ENCODE results near the gene NUDT7.
A peak's percentile ranks its signal among the peaks of the same experiment; 100 is the strongest.

NUDT7 gene

GRCh38 chr16:77777745-77778144 is 55.4 kb downstream of the NUDT7 start:
- Mint-ChIP-seq H3K4me1 (no peaks in the 10 kb centered on the region), H3K27me3 (peaks cover 0 to 4% of the 10 kb centered on the region in 2 donors), H3K36me3 (no peaks in the 10 kb centered on the region), H3K9me3 (no peaks in the 10 kb centered on the region), H3K4me3 (no peak overlapping the region), H3K27ac (no peak overlapping the region)
- DNase-seq: no peak
- ATAC-seq (replicated peaks): no peak

- ATAC-seq (replicated peaks) (no peak), DNase-seq (no peak)
- Mint-ChIP-seq H3K4me1 (no peaks in the 10 kb centered on the region), H3K27ac (no peak overlapping the region), H3K9me3 (no peaks in the 10 kb centered on the region), H3K36me3 (no peaks in the 10 kb centered on the region), H3K27me3 (peaks cover 0 to 4% of the 10 kb centered on the region in 2 donors), H3K4me3 (no peak overlapping the region)
Measured at GRCh38 chr16:77780378-77780837, 58.1 kb downstream of the NUDT7 start.

- no peak for DNase-seq
- ATAC-seq (replicated peaks): no peak
- no peaks in the 10 kb centered on the region for H3K4me1 Mint-ChIP-seq
- peaks cover under 1 to 3% of the 10 kb centered on the region in 2 donors for H3K27me3 Mint-ChIP-seq
- H3K9me3 Mint-ChIP-seq: no peaks in the 10 kb centered on the region
- no peaks in the 10 kb centered on the region for H3K36me3 Mint-ChIP-seq
- H3K27ac Mint-ChIP-seq: no peak overlapping the region
- no peak overlapping the region for H3K4me3 Mint-ChIP-seq
Measured at GRCh38 chr16:77781091-77781490, 58.8 kb downstream of the NUDT7 start.

GRCh38 chr16:77782694-77783093 is 60.4 kb downstream of the NUDT7 start:
- H3K27ac Mint-ChIP-seq: no peak overlapping the region
- no peaks in the 10 kb centered on the region for H3K4me1 Mint-ChIP-seq
- H3K27me3 Mint-ChIP-seq: peaks cover 15 to 16% of the 10 kb centered on the region in 2 donors
- H3K4me3 Mint-ChIP-seq: no peak overlapping the region
- no peaks in the 10 kb centered on the region for H3K36me3 Mint-ChIP-seq
- DNase-seq (no peak), ATAC-seq (replicated peaks) (peak; percentile 27 to 36)
- H3K9me3 Mint-ChIP-seq: no peaks in the 10 kb centered on the region

- H3K9me3 Mint-ChIP-seq: no peaks in the 10 kb centered on the region
Measured at GRCh38 chr16:77784441-77785372, 62.4 kb downstream of the NUDT7 start.

GRCh38 chr16:77785373-77785764 is 63.1 kb downstream of the NUDT7 start:
- peaks cover 8 to 26% of the 10 kb centered on the region in 2 donors for H3K4me1 Mint-ChIP-seq
- H3K9me3 Mint-ChIP-seq: no peaks in the 10 kb centered on the region
- peaks cover 0 to 2% of the 10 kb centered on the region in 2 donors for H3K36me3 Mint-ChIP-seq
- DNase-seq (no peak), ATAC-seq (replicated peaks) (no peak)
- peaks cover 36 to 39% of the 10 kb centered on the region in 2 donors for H3K27me3 Mint-ChIP-seq
- no peak overlapping the region for H3K27ac Mint-ChIP-seq
- H3K4me3 Mint-ChIP-seq: no peak overlapping the region

More at GRCh38 chr16:77784441-77785372, 62.4 kb downstream of the NUDT7 start:
- Mint-ChIP-seq H3K4me3 (no peak overlapping the region), H3K36me3 (peaks cover 0 to 2% of the 10 kb centered on the region in 2 donors), H3K4me1 (peaks cover 8 to 20% of the 10 kb centered on the region in 2 donors), H3K27me3 (peaks cover 29 to 33% of the 10 kb centered on the region in 2 donors), H3K27ac (no peak overlapping the region)
- no peak for ATAC-seq (replicated peaks)
- DNase-seq: no peak

GRCh38 chr16:77786186-77786847 is 64.0 kb downstream of the NUDT7 start:
- Mint-ChIP-seq H3K36me3 (peaks cover 0 to 2% of the 10 kb centered on the region in 2 donors), H3K9me3 (no peaks in the 10 kb centered on the region), H3K4me1 (peaks cover 8 to 26% of the 10 kb centered on the region in 2 donors), H3K4me3 (no peak overlapping the region), H3K27me3 (peaks cover 39 to 41% of the 10 kb centered on the region in 2 donors), H3K27ac (no peak overlapping the region)
- ATAC-seq (replicated peaks): no peak
- no peak for DNase-seq

GRCh38 chr16:77787452-77787851 is 65.1 kb downstream of the NUDT7 start:
- Mint-ChIP-seq H3K9me3 (no peaks in the 10 kb centered on the region), H3K36me3 (peaks cover 0 to 2% of the 10 kb centered on the region in 2 donors), H3K27ac (no peak overlapping the region), H3K27me3 (peaks cover 45 to 53% of the 10 kb centered on the region in 2 donors), H3K4me3 (no peak overlapping the region), H3K4me1 (peaks cover 8 to 26% of the 10 kb centered on the region in 2 donors)
- DNase-seq: no peak
- ATAC-seq (replicated peaks): no peak

- ATAC-seq (replicated peaks): peak; percentile 82 to 83
- no peaks in the 10 kb centered on the region for H3K9me3 Mint-ChIP-seq
Measured at GRCh38 chr16:77788181-77789084, 66.1 kb downstream of the NUDT7 start, which contains the start of gene VAT1L. Gene VAT1L (plus strand): TSS chr16:77788564. CDS start chr16:77788683, 119 bp downstream.

GRCh38 chr16:77789085-77790008 is 67.0 kb downstream of the NUDT7 start:
- Mint-ChIP-seq H3K4me1 (peaks cover 8 to 26% of the 10 kb centered on the region in 2 donors), H3K27ac (no peak overlapping the region), H3K9me3 (no peaks in the 10 kb centered on the region), H3K4me3 (peak overlapping the region; percentile 92 to 98), H3K27me3 (peaks cover 45 to 53% of the 10 kb centered on the region in 2 donors), H3K36me3 (peaks cover 0 to 2% of the 10 kb centered on the region in 2 donors)
- no peak for DNase-seq
- peak; percentile 12 to 17 for ATAC-seq (replicated peaks)

More at GRCh38 chr16:77788181-77789084, 66.1 kb downstream of the NUDT7 start, which contains the start of gene VAT1L:
- Mint-ChIP-seq H3K4me1 (peaks cover 8 to 26% of the 10 kb centered on the region in 2 donors), H3K27ac (peak within 1 kb of the TSS; percentile 89), H3K36me3 (peaks cover 0 to 2% of the 10 kb centered on the region in 2 donors), H3K27me3 (peaks cover 45 to 53% of the 10 kb centered on the region in 2 donors), H3K4me3 (peak within 1 kb of the TSS; percentile 92 to 98)
- DNase-seq: peak; percentile 27

- peak overlapping the region in 1 of 2 donors; percentile 98 for H3K4me3 Mint-ChIP-seq
- H3K27ac Mint-ChIP-seq: no peak overlapping the region
- no peak for ATAC-seq (replicated peaks)
Measured at GRCh38 chr16:77790009-77790372, 67.7 kb downstream of the NUDT7 start.

GRCh38 chr16:77790912-77791311 is 68.6 kb downstream of the NUDT7 start:
- Mint-ChIP-seq H3K4me1 (peaks cover 8 to 26% of the 10 kb centered on the region in 2 donors), H3K36me3 (peaks cover 0 to 2% of the 10 kb centered on the region in 2 donors), H3K27me3 (peaks cover 45 to 53% of the 10 kb centered on the region in 2 donors), H3K4me3 (no peak overlapping the region), H3K9me3 (no peaks in the 10 kb centered on the region), H3K27ac (no peak overlapping the region)
- ATAC-seq (replicated peaks) (no peak), DNase-seq (no peak)

More at GRCh38 chr16:77790009-77790372, 67.7 kb downstream of the NUDT7 start:
- peaks cover 45 to 53% of the 10 kb centered on the region in 2 donors for H3K27me3 Mint-ChIP-seq
- peaks cover 8 to 26% of the 10 kb centered on the region in 2 donors for H3K4me1 Mint-ChIP-seq
- H3K36me3 Mint-ChIP-seq: peaks cover 0 to 2% of the 10 kb centered on the region in 2 donors
- no peaks in the 10 kb centered on the region for H3K9me3 Mint-ChIP-seq
- no peak for DNase-seq

All from stimulated activated naive B cell treated with anti-CD40 and anti-IgM and Interleukin-4, amounts not matched to agents 10 μg/mL and 1 μg/mL and 100 μg/mL, for 72 hours (primary cell).